ENCODE measurements around the gene RPS6KL1. TPM values are rescaled to one million over a fixed set of nuclear protein-coding genes. Genes with fewer than 3 reads are reported as not detected.

RPS6KL1 gene
- total RNA-seq, 1 donor from 2014 or later, result 6.4 TPM

DNA sequence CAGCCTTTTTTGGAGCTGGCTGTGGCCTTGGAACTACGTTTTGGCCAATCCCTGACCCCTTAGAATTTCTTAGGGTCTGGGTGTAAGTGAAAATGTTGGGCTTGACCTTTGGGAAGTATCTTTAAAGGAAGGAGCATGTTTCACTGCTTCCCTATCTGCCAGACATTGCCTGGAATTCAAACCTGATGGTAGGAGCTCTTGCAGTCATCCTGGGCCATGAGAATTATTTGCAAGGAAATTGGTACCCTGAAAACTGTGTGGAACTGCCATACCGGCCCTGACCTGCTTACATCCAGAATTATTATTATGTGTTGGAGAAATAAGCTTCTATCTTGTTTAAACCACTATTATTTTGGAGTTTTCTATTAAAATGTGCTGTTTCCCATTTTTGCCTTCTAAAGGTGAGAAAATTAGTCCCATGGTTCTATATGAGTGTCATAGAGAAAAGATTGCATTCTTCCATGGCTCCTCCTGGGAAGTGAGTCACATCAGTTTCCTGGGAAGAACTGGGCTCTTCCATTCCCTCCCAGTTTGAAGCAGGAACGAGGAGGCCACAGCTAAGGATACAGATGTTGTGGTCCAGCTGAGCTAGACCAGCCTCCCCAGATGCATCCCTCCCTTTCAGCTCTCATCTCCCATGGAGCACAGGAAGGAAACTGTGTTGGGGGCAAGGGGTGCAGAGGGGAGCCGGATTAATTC is 41.9 kb upstream of the RPS6KL1 start:
- Histone ChIP-seq H3K27me3 (no peaks in the 10 kb centered on the region), H3K4me1 (peaks cover 15% of the 10 kb centered on the region), H4K20me1 (ENCODE audit: low read depth) (no peaks in the 10 kb centered on the region), H3K79me2 (ENCODE audit: low read depth) (no peaks in the 10 kb centered on the region), H3K9ac (no peak overlapping the region), H3K27ac (no peak overlapping the region), H3K4me3 (no peak overlapping the region), H2AFZ (replicated peaks) (no peak overlapping the region), H3K9me3 (ENCODE audit: low read depth) (no peaks in the 10 kb centered on the region), H3K36me3 (no peaks in the 10 kb centered on the region), H3F3A (ENCODE audit: low read depth) (no peaks in the 10 kb centered on the region), H3K4me2 (no peak overlapping the region)
- Mint-ChIP-seq H3K27me3 (ENCODE audit: insufficient read depth, low read depth) (peaks cover 3% of the 10 kb centered on the region), H3K4me1 (peaks cover 21% of the 10 kb centered on the region), H3K4me3 (no peak overlapping the region), H3K27ac (no peak overlapping the region), H3K9me3 (no peaks in the 10 kb centered on the region), H3K36me3 (no peaks in the 10 kb centered on the region)
- DNase-seq (ENCODE audit: low spot score), result no peak
- TF ChIP-seq, protein P1, sequence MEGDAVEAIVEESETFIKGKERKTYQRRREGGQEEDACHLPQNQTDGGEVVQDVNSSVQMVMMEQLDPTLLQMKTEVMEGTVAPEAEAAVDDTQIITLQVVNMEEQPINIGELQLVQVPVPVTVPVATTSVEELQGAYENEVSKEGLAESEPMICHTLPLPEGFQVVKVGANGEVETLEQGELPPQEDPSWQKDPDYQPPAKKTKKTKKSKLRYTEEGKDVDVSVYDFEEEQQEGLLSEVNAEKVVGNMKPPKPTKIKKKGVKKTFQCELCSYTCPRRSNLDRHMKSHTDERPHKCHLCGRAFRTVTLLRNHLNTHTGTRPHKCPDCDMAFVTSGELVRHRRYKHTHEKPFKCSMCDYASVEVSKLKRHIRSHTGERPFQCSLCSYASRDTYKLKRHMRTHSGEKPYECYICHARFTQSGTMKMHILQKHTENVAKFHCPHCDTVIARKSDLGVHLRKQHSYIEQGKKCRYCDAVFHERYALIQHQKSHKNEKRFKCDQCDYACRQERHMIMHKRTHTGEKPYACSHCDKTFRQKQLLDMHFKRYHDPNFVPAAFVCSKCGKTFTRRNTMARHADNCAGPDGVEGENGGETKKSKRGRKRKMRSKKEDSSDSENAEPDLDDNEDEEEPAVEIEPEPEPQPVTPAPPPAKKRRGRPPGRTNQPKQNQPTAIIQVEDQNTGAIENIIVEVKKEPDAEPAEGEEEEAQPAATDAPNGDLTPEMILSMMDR (IDR thresholded peaks at IDR 0.05), result no peak
- TF ChIP-seq EZH2 (IDR thresholded peaks at IDR 0.05), result no peak
- TF ChIP-seq EZH2phosphoT487 (IDR thresholded peaks at IDR 0.05), result no peak

DNA sequence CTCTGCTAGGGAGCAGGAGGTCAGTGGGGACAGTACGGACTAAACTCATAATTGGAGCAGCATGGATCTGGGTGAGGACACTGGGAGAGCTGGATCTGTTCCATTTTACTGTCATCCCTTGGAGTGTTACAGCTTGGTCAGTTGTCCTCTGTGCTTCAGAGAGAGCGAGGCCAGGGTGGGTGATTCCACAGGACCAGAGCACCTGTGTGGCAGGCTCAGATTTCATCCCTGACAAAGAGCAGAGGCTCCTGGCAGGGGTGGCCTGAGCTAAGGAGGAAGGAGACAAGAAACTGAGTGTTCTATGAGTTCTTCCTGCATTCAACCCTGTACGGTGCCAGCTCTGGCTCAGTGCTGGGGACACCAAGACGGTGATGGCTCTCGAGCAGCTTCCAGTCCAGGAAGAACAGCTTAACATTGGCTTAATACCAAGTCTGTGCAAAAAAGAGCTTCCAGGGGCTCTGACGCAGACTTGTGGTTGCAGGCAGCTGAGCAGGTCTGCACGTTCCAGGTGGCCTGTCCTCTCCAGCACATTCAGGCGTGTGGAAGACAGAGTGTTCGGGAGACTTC is 40.7 kb upstream of the RPS6KL1 start:
- Mint-ChIP-seq H3K27me3 (ENCODE audit: insufficient read depth, low read depth) (peaks cover 5% of the 10 kb centered on the region), H3K36me3 (no peaks in the 10 kb centered on the region), H3K9me3 (no peaks in the 10 kb centered on the region), H3K4me3 (no peak overlapping the region), H3K27ac (peak overlapping the region; percentile 72), H3K4me1 (peaks cover 21% of the 10 kb centered on the region)
- H3K4me1 ChIP-seq, result peaks cover 15% of the 10 kb centered on the region
- H3K4me2 ChIP-seq, result no peak overlapping the region
- H3K27ac ChIP-seq, result no peak overlapping the region
- TF ChIP-seq EZH2phosphoT487 (IDR thresholded peaks at IDR 0.05) (no peak), EZH2 (IDR thresholded peaks at IDR 0.05) (no peak)
- TF ChIP-seq, protein P1 (IDR thresholded peaks at IDR 0.05), result no peak
- no peak overlapping the region for H3K4me3 ChIP-seq
- no peak overlapping the region for H3K9ac ChIP-seq
- no peaks in the 10 kb centered on the region for H3K79me2 ChIP-seq (ENCODE audit: low read depth)
- DNase-seq (ENCODE audit: low spot score), result no peak
- no peaks in the 10 kb centered on the region for H3K36me3 ChIP-seq
- H3K27me3 ChIP-seq, result peaks cover 2% of the 10 kb centered on the region
- H4K20me1 ChIP-seq (ENCODE audit: low read depth), result no peaks in the 10 kb centered on the region
- no peaks in the 10 kb centered on the region for H3F3A ChIP-seq (ENCODE audit: low read depth)
- H2AFZ ChIP-seq (replicated peaks), result no peak overlapping the region
- H3K9me3 ChIP-seq (ENCODE audit: low read depth), result no peaks in the 10 kb centered on the region

DNA sequence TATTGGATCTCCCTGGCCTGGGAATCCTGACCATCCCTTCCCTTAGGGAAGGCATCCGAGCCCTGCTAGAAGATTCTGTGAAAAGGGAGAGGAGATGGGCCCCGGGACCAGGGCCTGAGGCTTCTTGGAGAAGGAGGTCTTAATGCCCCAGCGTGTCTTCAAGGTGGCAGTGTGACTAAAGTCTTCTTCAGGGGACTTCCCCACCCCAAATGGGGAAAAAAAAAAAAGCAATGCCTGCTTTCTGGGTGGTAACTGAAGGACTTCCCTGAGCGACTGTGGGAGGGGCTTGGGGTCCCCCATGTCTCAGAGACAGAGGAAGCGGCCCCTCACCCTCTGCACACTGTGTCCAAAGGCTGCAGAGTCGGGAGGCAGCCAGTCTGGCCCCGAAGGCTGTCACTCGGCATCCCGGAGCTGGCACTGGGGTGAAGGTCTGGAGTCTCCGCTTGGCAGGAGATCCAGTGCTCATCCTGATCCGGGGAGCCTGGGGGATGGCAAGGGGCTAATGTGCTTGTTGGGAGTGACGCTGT is 40.2 kb upstream of the RPS6KL1 start:
- DNase-seq (ENCODE audit: low spot score), result no peak
- no peak overlapping the region for H3K4me3 ChIP-seq
- H3K27me3 ChIP-seq, result peaks cover 5% of the 10 kb centered on the region
- H3F3A ChIP-seq (ENCODE audit: low read depth), result no peaks in the 10 kb centered on the region
- H3K4me1 Mint-ChIP-seq, result peaks cover 21% of the 10 kb centered on the region
- no peak overlapping the region for H3K27ac ChIP-seq
- H3K9me3 Mint-ChIP-seq, result no peaks in the 10 kb centered on the region
- TF ChIP-seq, protein P1 (IDR thresholded peaks at IDR 0.05), result no peak
- TF ChIP-seq EZH2phosphoT487 (IDR thresholded peaks at IDR 0.05) (no peak), EZH2 (IDR thresholded peaks at IDR 0.05) (no peak)
- H4K20me1 ChIP-seq (ENCODE audit: low read depth), result no peaks in the 10 kb centered on the region
- no peaks in the 10 kb centered on the region for H3K79me2 ChIP-seq (ENCODE audit: low read depth)
- H3K4me1 ChIP-seq, result peaks cover 15% of the 10 kb centered on the region
- no peaks in the 10 kb centered on the region for H3K36me3 ChIP-seq
- no peaks in the 10 kb centered on the region for H3K36me3 Mint-ChIP-seq
- peaks cover 5% of the 10 kb centered on the region for H3K27me3 Mint-ChIP-seq (ENCODE audit: insufficient read depth, low read depth)
- no peak overlapping the region for H3K4me2 ChIP-seq
- H3K9ac ChIP-seq, result no peak overlapping the region
- no peak overlapping the region for H3K4me3 Mint-ChIP-seq
- no peaks in the 10 kb centered on the region for H3K9me3 ChIP-seq (ENCODE audit: low read depth)
- H3K27ac Mint-ChIP-seq, result peak overlapping the region; percentile 72
- no peak overlapping the region for H2AFZ ChIP-seq (replicated peaks)

Measured in neural progenitor cell (in vitro differentiated cells).